IPS-NIHi11 (cell line): Measurements from ENCODE around the gene FBN3.

Source experiments
- DNase-seq: peaks from one replicate; pipeline ENCODE4 v3.0.0; 2012; ENCODE audit warnings: mixed read lengths, low spot score

FBN3 gene

DNA sequence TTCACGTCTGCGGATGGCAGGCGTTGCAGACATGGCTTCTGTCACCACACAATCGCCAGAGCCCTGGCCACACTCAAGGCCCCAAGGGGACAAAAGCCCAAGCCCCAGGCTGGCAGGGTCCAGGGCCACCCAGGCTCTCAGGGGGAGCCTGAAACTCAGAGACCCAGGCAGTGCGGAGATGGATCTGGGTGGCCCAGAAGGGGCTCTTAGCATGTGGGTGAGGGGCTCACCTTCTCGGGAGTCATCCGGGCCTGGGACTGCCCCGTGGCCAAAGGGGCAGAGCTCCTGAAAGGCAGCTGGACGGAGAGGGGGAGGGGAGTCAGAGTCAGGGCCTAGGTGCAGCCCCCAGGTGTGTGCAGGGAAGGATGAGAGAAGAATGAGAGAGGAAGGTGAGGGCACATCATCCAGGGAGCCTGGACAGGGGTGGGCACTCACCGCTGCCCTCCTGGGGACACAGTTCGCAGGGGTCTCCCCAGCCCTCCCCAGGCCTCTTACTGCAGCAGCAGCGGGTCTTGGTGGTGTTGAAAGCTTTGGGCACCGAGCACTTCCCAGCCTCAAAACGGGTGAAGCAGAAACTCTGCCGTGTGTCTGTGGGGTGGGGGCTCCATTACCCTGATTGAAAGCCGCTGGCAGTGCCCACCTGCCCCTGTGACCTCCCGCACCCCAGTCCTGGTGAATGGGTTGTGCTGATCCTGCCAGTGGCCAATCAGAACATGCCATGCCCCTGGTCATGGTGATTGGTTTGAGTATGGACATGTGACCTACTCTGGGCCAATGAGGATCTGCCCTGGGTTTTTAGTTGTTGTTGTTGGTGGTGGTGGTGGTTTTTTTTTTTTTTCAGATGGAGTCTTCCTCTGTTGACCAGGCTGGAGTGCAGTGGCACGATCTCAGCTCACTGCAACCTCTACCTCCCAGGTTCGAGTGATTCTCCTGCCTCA is 59.5 kb downstream of the FBN3 start:
- DNase-seq = no peak

DNA sequence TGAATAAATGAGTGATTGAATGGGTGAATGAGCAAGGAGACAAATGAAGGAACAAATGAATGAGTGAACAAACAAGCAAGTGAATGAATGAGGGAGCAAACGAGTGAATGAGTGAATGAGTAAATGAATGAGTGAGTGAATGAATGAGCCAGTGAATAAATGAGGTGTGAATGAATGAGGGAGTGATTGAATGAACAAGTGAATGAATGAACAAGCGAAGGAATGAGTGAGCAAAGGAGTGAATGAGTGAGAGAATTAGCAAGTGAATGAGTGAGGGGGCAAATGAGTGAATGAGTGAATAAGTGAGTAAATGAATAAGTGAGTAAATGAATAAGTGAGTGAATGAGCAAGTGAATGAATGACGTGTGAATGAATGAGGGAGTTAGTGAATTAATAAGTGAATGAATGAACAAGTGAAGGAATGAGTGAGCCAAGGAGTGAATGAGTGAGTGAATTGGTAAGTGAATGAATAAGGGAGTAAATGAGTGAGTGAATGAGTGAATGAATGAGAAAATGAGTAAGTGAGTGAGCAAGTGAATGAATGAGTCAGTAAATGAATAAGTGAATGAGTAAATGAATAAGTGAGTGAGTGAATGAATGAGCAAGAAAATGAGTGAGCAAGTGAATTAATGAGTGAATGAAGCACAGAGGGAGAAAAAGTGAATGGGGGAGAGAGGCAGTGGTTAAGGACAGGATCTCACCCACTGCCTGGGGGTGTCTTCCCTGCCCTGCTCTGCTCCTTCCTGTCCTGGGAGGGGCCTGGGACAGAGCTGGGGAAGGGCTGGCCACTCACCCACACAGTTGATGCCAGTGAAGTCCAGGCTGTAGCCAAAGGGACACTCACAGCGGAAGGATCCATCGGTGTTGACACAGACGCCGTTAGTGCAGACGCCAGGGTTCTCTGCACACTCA is 60.4 kb downstream of the FBN3 start:
- no peak for DNase-seq

DNA sequence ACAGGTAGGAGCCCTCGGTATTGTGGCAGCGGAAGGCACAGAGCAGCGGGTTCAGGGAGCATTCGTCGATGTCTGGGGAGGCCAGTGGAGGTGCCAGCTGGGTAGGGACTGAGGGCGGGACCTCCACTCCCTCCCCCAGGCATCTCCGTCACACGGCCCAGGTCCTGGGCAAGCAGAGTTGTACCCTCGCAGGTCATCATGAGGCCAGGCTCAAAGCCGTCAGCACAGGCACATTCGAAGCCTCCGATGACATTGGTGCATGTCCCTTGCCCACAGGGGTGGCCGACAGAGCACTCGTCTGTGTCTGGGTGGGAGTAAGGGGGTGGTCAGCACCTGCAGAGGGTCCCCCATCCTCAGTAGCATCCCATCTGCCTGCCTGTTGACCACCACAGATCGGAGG is 61.5 kb downstream of the FBN3 start:
- no peak for DNase-seq

DNA sequence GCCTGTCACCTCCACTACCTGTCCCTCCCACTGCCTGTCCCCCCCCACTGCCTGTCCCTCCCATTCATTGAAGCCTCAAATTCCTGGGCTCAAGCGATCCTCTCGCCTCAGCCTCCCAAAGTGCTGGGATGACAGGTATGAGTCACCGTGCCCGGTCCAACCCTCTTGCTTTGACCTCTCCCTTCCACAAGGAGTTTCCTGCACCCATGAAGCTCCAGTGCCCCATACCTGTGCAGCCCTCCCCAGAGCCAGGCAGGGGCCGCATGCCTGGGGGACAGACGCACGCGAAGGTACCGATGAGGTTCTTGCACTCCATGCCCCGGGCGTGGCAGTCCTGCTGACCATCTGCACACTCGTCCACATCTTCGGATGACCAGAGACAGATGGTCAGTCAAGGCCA is 62.5 kb downstream of the FBN3 start:
- no peak for DNase-seq

DNA sequence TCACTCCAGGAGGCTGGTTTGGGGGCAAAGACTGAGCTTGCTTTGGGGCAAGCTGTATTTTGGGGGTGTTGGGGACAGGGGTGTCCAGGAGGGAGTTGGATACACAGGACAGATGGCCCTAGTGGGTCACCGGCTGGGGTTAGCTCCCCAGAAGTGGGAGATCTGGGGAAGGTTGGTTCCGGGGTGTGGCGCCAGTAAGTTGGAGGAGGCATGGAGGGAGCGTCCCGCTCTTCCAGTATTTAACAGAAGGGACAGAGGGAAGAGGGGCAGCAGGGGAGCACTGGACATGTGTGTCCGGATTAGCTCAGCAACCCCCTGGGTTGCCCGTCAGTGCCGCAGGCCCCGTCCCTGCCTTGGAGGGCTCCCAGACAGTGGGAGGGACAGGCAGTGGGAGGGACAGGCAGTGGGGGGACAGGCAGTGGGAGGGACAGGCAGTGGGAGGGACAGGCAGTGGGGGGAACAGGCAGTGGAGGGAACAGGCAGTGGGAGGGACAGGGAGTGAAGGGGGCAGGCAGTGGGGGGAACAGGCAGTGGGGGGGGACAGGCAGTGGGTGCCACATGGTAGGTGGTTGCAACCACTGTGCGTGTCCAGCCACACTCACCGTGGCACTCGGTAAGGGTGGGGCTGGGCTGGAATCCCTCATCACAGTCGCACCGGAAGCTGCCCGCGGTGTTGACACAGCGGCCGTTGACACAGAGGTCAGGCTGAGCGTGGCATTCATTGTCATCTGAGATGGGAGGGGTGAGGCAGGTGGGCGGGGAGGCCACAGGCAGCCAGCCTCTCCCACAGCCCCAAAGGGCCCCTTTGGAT is 63.6 kb downstream of the FBN3 start:
- peak; percentile 73 for DNase-seq

DNA sequence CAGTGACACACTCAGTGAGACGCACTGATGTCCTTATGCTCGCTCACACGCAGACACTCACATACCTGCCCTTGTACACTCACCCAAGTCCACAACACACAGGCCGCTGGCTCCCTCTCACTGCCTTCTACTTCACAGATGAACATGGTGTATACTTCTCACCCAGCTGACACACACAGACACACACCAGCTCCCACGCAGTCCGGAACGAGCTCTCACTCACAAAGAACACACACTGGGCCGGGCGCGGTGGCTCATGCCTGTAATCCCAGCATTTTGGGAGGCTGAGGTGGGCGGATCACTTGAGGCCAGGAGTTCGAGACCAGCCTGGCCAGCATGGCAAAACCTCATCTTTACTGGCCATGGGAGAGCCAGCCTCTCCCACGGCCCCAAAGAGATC is 65.2 kb downstream of the FBN3 start:
- no peak for DNase-seq

DNA sequence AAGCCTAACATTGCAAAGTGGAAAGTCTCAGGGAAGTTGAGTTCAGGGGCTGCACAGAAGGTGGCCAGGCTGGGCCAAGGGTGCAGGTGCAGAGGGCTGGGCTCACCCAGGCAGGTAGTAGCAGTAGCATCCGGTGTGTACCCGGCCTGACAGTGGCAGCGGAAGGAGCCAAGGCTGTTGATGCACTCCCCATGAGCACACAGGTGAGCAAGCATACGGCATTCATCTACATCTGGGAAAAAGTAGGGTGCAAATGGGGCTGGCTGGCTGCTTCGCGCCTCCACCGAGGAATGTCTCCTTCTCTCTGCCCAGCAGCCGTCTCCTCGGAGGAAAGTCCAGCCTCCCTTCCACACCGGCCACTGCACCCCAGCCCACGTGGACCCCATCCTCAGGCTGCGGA is 66.3 kb downstream of the FBN3 start:
- DNase-seq = no peak

DNA sequence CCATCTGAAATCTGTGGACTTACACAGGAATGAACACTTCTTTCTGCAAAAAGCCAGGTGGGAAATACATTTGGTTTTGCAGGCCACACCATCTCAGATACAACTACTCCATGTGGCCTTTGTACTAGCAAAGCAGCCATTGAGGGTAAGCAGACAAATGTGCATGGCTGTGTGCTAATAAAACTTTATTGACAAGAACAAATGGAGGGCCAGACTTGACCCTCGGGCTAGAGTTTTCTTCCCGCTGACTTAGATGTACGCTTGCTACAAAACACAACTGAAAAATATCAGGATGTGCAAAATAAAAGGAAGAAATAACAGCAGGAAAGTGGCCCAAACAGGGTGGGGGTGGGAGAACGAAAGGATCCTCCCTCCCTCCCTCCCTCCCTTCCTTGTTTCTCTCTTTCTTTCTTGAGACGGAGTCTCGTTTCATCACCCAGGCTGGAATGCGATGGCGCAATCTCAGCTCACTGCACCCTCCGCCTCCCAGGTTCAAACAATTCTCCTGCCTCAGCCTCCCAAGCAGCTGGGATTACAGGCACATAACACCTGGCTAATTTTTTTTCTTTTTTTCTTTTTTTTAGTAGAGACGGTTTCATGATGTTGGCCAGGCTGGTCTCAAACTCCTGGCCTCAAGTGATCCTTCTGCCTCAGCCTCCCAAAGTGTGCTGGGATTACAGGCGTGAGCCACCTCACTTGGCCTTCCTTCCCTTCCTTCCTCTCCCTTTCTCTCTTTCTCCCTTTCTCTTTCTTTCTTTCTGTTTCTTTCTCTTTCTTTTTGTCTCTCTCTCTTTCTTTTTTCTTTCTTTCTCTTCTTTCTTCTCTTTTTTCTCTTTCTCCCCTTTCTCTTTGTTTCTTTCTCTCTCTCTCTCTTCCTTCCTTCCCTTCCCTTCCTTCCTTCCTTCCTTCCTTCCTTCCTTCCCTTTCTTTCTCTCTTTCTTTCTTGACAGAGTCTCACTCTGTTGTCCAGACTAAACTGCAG is 67.5 kb downstream of the FBN3 start:
- no peak for DNase-seq

DNA sequence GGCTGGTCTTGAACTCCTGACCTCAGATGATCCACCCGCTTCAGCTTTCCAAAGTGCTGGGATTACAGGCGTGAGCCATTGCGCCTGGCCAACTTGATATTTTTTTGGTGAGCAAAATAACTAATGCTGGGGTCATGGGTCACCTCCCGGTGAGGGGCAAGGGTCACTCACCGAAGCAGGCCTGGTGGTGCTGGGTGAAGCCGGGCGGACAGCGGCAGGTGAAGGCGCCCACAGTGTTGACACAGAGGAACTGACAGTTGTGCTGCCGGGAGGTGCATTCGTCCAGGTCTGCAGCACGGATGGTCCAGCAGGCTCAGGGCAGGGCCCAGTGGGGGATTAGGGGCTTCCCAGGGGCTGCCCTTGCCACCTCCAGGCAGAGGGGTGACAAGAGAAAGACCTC is 68.6 kb downstream of the FBN3 start:
- DNase-seq = no peak

DNA sequence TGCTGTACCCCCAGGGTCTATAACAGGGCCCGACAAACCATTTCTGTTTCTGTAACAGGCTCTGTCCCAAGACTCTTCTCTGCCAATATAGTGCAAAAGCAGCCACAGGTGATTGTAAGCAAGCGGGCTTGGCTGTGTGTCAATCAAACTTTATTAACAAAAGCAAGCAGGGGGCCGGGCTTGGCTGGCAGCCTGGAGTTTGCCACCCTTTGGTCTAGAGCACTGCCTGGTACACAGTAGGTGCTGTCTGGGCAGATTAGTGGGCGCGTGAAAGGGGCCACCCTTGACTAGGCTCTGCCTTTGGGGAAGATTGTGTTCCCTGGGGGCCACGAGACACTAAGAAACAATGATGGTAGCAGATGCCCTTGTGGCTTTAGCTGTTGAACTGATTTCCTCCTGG is 69.4 kb downstream of the FBN3 start:
- DNase-seq = no peak

DNA sequence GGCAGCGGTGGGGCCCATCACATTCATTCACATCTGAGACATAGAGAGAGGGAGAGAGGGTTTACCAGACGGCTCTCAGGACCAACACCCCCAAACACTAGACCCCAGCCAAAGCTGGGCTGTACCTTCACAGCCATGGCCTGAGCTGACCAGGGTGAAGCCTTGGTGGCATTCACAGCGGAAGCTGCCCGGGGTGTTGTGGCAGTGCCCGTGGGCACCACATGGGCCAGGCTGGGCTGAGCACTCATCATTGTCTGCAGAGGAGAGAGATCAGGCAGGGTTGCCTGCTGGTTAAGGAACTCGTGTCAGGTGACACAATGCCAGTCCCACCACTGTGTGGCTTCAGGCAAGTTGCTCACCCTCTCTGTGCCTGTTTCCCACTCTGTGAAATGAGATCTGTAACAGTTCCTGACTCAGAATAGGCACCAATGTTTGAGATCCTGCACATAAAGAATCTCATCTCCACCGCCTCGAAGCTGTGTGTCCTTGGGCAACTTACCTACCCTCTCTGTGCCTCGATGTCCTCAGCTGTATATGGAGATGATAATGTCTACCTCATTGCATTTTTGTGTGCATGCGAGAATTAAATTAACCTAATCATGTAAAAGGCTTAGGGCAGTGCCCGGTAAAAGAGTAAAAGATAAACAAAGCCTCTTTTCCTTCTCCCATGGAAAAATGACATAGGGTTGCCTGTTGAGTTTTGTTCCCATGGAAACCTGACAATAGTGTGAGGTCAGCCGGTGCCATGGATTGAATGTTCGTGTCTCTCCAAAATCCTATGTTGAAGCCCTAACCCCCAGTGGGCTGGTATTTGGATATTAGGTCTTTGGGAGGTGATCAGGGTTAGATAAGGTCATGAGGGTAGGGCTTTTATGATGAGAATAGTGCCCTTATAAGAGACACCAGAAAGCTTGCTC is 74.0 kb downstream of the FBN3 start:
- DNase-seq = peak; percentile 6

DNA sequence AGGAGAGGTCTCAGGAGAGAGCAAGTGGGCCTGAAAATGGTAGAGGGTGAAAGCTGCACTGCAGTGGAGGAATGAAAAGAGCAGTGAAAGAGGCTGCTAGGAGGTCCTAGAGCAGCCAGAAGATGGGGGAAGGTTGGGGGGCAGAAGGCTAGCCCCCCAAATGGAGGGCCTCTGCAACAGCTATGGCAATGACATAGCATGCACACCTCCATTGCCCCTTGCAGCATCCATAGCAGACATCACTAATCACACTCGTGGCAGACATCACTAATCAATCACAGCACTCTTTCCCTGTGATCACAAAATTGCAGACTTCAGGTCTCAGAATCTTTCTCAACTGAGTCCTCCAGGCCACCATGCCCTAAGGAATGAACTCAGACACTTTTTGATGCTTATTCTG is 74.9 kb downstream of the FBN3 start:
- peak; percentile 3 for DNase-seq

DNA sequence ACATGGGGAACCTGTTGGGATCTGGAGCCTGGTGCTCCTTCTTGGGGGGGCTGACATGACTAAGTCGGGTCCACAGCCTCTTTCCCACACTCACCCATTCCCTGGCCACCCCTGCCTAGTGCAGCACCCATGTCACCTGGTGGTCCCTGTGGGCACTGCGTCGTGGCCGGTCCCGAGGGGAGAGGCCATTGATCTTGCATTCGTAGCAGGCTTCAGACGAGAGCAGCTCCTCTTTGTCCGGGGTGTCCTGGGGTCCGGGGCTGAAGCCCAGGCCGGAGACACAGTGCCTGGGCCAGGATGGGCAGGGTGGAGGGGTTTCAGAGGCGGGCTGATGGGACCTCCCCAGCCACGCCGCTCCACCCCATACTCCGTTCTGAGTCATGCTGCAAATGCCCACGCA is 77.5 kb downstream of the FBN3 start:
- no peak for DNase-seq

DNA sequence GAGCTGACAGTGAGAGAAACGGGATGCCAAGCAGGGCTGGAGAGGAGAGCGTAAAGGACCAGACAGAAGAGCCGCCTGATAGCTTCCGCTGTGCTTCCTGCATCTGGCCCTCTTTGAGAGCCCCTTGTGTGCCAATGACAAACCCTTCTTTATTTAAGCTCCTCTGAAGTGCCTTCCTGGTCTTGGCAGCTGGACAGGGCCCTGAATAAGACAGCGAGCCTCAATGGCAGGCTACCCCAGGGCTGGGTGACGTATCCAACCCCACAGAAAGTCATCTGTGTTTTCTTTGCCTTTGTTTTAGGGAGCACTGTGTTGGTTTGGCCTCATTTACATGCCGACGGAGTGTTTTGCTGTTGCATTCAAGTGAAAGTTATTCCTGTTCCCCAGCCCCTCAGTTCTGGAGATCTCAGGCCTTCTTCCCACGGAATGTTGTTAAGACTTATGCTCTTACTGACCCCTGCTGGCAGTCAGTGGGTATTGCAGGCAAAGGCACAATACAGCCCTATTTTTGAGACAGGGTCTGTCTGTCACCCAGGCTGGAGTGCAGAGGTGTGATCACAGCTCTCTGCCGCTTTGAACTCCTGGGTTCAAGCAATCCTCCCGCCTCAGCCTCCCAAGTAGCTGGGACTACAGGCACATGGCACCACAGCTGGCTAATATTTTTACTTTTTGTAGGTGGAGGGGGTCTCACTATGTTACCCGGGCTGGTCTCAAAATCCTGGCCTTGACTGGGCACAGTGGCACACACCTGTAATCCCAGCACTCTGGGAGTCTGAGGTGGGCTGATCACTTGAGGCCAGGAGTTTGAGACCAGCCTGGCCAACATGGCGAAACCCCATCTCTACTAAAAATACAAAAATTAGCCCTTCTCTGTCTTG is 80.1 kb downstream of the FBN3 start:
- DNase-seq = peak; percentile 68

DNA sequence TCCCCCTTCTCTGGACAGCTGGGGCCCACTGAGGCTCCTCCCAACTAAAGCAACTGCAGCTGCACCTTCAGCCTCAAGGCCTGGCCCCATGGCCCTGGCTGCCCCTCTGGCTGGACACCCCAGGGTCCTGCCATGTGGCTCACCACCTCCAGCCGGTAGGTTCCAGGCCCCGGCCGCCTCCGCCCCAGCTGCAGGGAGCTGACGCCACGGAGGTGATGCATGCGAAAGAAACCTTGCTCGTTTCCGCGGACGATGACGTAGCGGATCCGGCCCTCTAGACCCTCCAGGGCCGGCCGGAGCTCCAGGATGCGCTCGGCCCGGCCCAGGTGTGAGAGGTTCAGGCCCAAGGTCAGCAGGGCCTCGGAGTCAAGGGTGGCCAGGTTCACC is 83.5 kb downstream of the FBN3 start:
- DNase-seq = no peak

DNA sequence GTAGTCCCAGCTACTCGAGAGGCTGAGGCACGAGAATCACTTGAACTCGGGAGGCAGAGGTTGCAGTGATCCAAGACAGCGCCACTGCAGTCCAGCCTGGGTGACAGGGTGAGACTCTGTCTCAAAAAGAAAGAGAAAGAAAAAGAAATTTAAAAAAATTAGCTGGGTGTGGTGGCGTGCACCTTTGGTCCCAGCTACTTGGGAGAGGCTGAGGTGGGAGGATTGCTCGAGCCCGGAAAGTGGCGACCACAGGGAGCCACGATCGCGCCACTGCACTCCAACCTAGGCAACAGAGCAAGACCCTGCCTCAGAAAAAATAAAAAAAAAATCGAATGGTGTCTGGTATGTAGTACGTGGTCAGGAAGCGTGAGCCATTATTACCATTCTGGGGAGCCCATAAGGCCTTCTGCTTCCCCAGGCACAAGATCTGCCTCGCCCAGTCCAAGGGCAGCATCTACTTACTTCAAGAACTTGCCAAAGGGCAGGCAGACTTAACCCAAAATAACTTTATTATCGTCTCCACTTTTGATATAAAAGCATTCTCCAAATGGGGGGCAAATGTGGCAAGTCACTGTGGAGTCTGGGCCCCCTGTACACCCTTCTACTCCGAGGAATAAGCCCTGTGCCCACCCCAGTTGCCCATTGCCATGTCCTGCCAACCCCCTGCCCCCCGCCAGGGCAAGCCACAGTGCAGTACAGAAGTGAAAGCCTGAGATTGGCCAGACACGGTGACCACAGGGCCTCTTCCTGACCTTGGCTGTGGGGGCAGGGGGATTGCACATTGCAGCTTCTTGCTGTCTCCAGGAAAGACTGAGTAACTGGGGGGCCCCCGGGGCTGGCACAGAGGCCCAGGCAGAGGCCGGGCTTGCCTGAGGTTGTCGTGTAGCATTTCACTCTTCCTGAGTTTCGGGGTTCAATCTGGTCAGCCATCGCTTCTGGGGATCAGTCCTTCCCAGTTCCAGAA is 84.2 kb downstream of the FBN3 start:
- DNase-seq = no peak

DNA sequence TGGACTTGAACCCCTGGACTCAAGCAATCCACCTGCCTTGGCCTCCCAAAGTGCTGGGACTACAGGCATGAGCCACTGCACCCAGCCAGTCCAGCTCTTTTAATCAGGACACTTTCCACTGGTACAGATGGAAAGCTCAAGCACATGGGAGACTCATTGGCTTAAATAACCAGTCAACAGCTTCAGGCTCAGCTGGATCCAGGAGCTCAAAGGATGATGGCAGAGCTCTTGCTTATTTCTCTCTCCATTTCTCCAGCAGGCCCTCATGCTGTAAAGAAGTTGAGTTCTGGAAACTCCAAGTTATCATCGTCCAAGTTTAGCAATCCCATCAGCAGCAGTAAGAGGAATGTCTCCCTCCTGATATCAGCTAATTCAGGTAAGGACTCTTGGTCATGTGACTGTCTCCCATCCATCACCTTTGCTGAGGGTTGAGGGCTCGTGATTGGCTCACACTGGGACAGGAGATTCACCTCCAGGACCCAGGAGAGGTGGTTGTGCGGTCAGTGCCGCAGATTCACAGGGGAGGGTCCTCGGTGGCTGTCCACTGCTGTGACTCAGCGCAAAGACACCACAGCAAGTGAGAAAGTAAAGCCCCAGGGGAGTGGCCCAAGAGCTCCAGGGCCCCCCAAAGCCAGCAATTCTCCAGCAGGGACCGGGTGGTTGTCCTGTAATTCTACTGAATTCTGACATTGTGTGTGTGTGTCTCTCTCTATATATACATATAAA is 91.7 kb downstream of the FBN3 start:
- DNase-seq = no peak
